CD14-positive monocyte (primary cell): ENCODE data around the gene PPP1R9B. TPM values are rescaled to one million over a fixed set of nuclear protein-coding genes. Genes with fewer than 3 reads are reported as not detected.

Source experiments
- DNase-seq, 3 donors: peaks; one replicate each; pipeline ENCODE4 v3.0.0-alpha.2; 2011 to 2022
- H2AFZ ChIP-seq: 2 replicates; pipeline ENCODE4 v1.6.0; 2012; ENCODE audit warnings: mild to moderate bottlenecking, low read depth, low read length, inconsistent platforms; ENCODE audit not compliant: insufficient read depth, poor library complexity, severe bottlenecking
- H3K27ac ChIP-seq, 2 donors: 1 replicate in 1 of 2; 2 replicates in 1 of 2; pipeline ENCODE4 v1.5.1; 2012 to 2013; ENCODE audit warnings: low read length in 2 of 2, control low read depth in 1 of 2, inconsistent platforms in 1 of 2, low read depth in 1 of 2, mild to moderate bottlenecking in 1 of 2
- H3K27me3 ChIP-seq, 2 donors: one replicate each; pipeline versions ENCODE4 v1.6.0 to v1.6.1; 2011 to 2013; ENCODE audit warnings: low read length in 2 of 2; ENCODE audit not compliant: control insufficient read depth in 2 of 2, insufficient read depth in 2 of 2
- H3K36me3 ChIP-seq, 2 donors: replicated peaks in 1 of 2; 1 replicate in 1 of 2; 2 replicates in 1 of 2; pipeline versions ENCODE4 v1.5.1 to v1.6.1; 2012 to 2013; ENCODE audit warnings: low read length in 2 of 2, control low read depth in 1 of 2, inconsistent platforms in 1 of 2, mild to moderate bottlenecking in 1 of 2; ENCODE audit not compliant: insufficient read depth in 2 of 2, control insufficient read depth in 1 of 2
- H3K4me1 ChIP-seq, 2 donors: 1 replicate in 1 of 2; 2 replicates in 1 of 2; pipeline versions ENCODE4 v1.5.1 to v1.6.1; 2012 to 2013; ENCODE audit warnings: low read length in 2 of 2, control low read depth in 1 of 2, inconsistent platforms in 1 of 2, mild to moderate bottlenecking in 1 of 2, moderate library complexity in 1 of 2; ENCODE audit not compliant: insufficient read depth in 2 of 2, control insufficient read depth in 1 of 2
- H3K4me2 ChIP-seq: replicated peaks from 2 replicates; pipeline ENCODE3; 2012; ENCODE audit warnings: low read length, moderate library complexity, mild to moderate bottlenecking; ENCODE audit not compliant: poor library complexity, severe bottlenecking; ENCODE audit errors: extremely low read depth
- H3K4me3 ChIP-seq, 3 experiments: fragments of 200-600 bp in 1 of 3; sonication (generic) in 1 of 3; replicated peaks in 1 of 3; 1 replicate in 2 of 3; 2 replicates in 1 of 3; pipeline ENCODE4 v1.5.1; 2011 to 2013; ENCODE audit warnings: low read length in 3 of 3, mild to moderate bottlenecking in 3 of 3, control low read depth in 2 of 3, low read depth in 2 of 3, inconsistent platforms in 1 of 3, moderate library complexity in 1 of 3
- H3K79me2 ChIP-seq: 2 replicates; pipeline ENCODE4 v1.6.0; 2012; ENCODE audit warnings: mild to moderate bottlenecking, control low read depth, inconsistent platforms, low read length, moderate library complexity; ENCODE audit not compliant: insufficient read depth
- H3K9ac ChIP-seq: 2 replicates; pipeline ENCODE4 v1.6.0; 2017; ENCODE audit warnings: low read length, mild to moderate bottlenecking; ENCODE audit not compliant: insufficient read depth, poor library complexity, severe bottlenecking
- H3K9me3 ChIP-seq, 2 donors: replicated peaks in 1 of 2; 1 replicate in 1 of 2; 2 replicates in 1 of 2; pipeline versions ENCODE4 v1.5.1 to v1.6.1; 2012 to 2013; ENCODE audit warnings: low read length in 2 of 2, control low read depth in 1 of 2; ENCODE audit not compliant: control insufficient read depth in 1 of 2, insufficient read depth in 1 of 2
- H4K20me1 ChIP-seq: 2 replicates; pipeline ENCODE4 v1.6.0; 2012; ENCODE audit warnings: mild to moderate bottlenecking, low read length, control low read depth, moderate library complexity; ENCODE audit not compliant: insufficient read depth
- H3K27ac Mint-ChIP-seq, 7 donors: one replicate each; pipeline ENCODE4 v1.8.0; 2020; ENCODE audit warnings: mild to moderate bottlenecking in 7 of 7, mixed read lengths in 7 of 7, moderate library complexity in 6 of 7, inconsistent platforms in 2 of 7
- H3K27me3 Mint-ChIP-seq, 3 donors: one replicate each; pipeline ENCODE4 v1.8.0; 2021 to 2022; ENCODE audit warnings: low read depth in 3 of 3, mild to moderate bottlenecking in 3 of 3, mixed read lengths in 3 of 3, moderate library complexity in 3 of 3, inconsistent platforms in 1 of 3
- H3K36me3 Mint-ChIP-seq, 2 donors: one replicate each; pipeline ENCODE4 v1.8.0; 2020; ENCODE audit warnings: mixed read lengths in 2 of 2, inconsistent platforms in 1 of 2, mild to moderate bottlenecking in 1 of 2
- H3K4me1 Mint-ChIP-seq: one replicate; pipeline ENCODE4 v1.8.0; 2020; ENCODE audit warnings: mild to moderate bottlenecking, mixed read lengths
- H3K4me3 Mint-ChIP-seq, 2 donors: one replicate each; pipeline ENCODE4 v1.8.0; 2020; ENCODE audit warnings: mild to moderate bottlenecking in 2 of 2, mixed read lengths in 2 of 2, moderate library complexity in 1 of 2
- H3K9me3 Mint-ChIP-seq, 7 donors: one replicate each; pipeline ENCODE4 v1.8.0; 2020 to 2022; ENCODE audit warnings: mixed read lengths in 7 of 7, mild to moderate bottlenecking in 6 of 7, moderate library complexity in 6 of 7, inconsistent platforms in 2 of 7
- CTCF ChIP-seq: fragments of 200-600 bp; IDR thresholded peaks from one replicate; pipeline ENCODE4 v1.8.0; 2022; ENCODE audit warnings: antibody characterized with exemption, mild to moderate bottlenecking
- WGBS: methylation state at CpG from one replicate; pipeline ENCODE4 v1.1.5; 2013; ENCODE audit warnings: missing lambda C conversion rate; ENCODE audit not compliant: insufficient coverage; 5-methylcytosine and 5-hydroxymethylcytosine counted together
- intact Hi-C, 2 donors: fragments of 100-400 bp; cut with micrococcal nuclease; formaldehyde crosslinking; loops; one replicate each; pipeline versions ENCODE4 v1.15.0 to v1.15.1; 2023
- polyA plus RNA-seq, 3 donors: library from polyadenylated mRNA; depleted of rRNA in 1 of 3; unstranded in 2 of 3; stranded (reverse) in 1 of 3; fragments of 300-500 nt in 2 of 3; fragments of >200 nt in 1 of 3; fragmentation: Illumina TruSeq in 2 of 3; gene quantifications; 1 replicate in 2 of 3; 2 replicates in 1 of 3; pipeline ENCODE4 v1.2.3, GENCODE V29; 2012 to 2021

PPP1R9B gene
- polyA plus RNA-seq, 3 donors, result 0.61 to 86.9 (median 1.3) TPM

- H3K9me3 Mint-ChIP-seq, result peaks cover 0 to 12% (median 5%) of the 10 kb centered on the region in 7 donors
- no peak overlapping the region for H2AFZ ChIP-seq
- H3K27ac Mint-ChIP-seq, result no peak overlapping the region
- no peaks in the 10 kb centered on the region for H4K20me1 ChIP-seq
- H3K36me3 Mint-ChIP-seq, result peaks cover 2 to 3% of the 10 kb centered on the region in 2 donors
- TF ChIP-seq CTCF, result no peak
- no peak overlapping the region for H3K4me3 Mint-ChIP-seq
- no peak overlapping the region for H3K27ac ChIP-seq
- no peak overlapping the region for H3K4me2 ChIP-seq
- no peak overlapping the region for H3K4me3 ChIP-seq
- no peak for DNase-seq
- H3K27me3 Mint-ChIP-seq, result peaks cover 77 to 87% (median 82%) of the 10 kb centered on the region in 3 donors
- no peaks in the 10 kb centered on the region for H3K9me3 ChIP-seq
- no peaks in the 10 kb centered on the region for H3K36me3 ChIP-seq
- peaks cover 8% of the 10 kb centered on the region for H3K4me1 Mint-ChIP-seq
- intact Hi-C loops, result no loop called here
- H3K9ac ChIP-seq, result no peak overlapping the region
- H3K79me2 ChIP-seq, result no peaks in the 10 kb centered on the region
- 91% methylated on average over 4 of the region's 4 CpGs for WGBS
- H3K27me3 ChIP-seq, result peaks cover 42 to 67% of the 10 kb centered on the region in 2 donors
- H3K4me1 ChIP-seq, result peaks cover 4 to 9% of the 10 kb centered on the region in 2 donors
These were observed 31.7 kb downstream of the PPP1R9B start for GRCh38 chr17:50118828-50119218.

- no peaks in the 10 kb centered on the region for H3K36me3 ChIP-seq
- H3K4me2 ChIP-seq, result no peak overlapping the region
- H3K9me3 ChIP-seq, result no peaks in the 10 kb centered on the region
- H3K79me2 ChIP-seq, result no peaks in the 10 kb centered on the region
- H3K9ac ChIP-seq, result no peak overlapping the region
- H4K20me1 ChIP-seq, result no peaks in the 10 kb centered on the region
- peaks cover 0 to 12% (median 5%) of the 10 kb centered on the region in 7 donors for H3K9me3 Mint-ChIP-seq
- 95% methylated on average over 18 of the region's 23 CpGs for WGBS
- TF ChIP-seq CTCF, result no peak
- peaks cover 75 to 84% (median 81%) of the 10 kb centered on the region in 3 donors for H3K27me3 Mint-ChIP-seq
- H3K4me1 ChIP-seq, result peaks cover 4 to 9% of the 10 kb centered on the region in 2 donors
- intact Hi-C loops, result no loop called here
- peaks cover 8% of the 10 kb centered on the region for H3K4me1 Mint-ChIP-seq
- no peak overlapping the region for H3K27ac ChIP-seq
- no peak overlapping the region for H2AFZ ChIP-seq
- no peak overlapping the region for H3K27ac Mint-ChIP-seq
- H3K4me3 Mint-ChIP-seq, result peak overlapping the region in 1 of 2 donors; percentile 87
- DNase-seq, result no peak
- H3K27me3 ChIP-seq, result peaks cover 41 to 62% of the 10 kb centered on the region in 2 donors
- peaks cover 2 to 3% of the 10 kb centered on the region in 2 donors for H3K36me3 Mint-ChIP-seq
- no peak overlapping the region for H3K4me3 ChIP-seq
These were observed 32.2 kb downstream of the PPP1R9B start for GRCh38 chr17:50118076-50118827.
